PC-9 (cell line): ENCODE measurements around the gene SMTNL2. TPM values are rescaled to one million over a fixed set of nuclear protein-coding genes. Genes with fewer than 3 reads are reported as not detected.

ENCODE experiments used
- BruUV-seq: library from RNA; stranded (reverse); fragments of 400-500 nt; replicated peaks from 2 replicates; lab custom pipeline; 2021; lab: Mats Ljungman, UMichigan
- CTCF ChIA-PET: fragments of 300-600 bp; sonication (Branson Sonifier 250); formaldehyde crosslinking; loops from one replicate; lab custom pipeline; 2022; ENCODE audit warnings: antibody characterized with exemption; lab: Charles Lee
- POLR2A ChIA-PET: fragments of 300-600 bp; sonication (Branson Sonifier 250); formaldehyde crosslinking; loops from one replicate; lab custom pipeline; 2022; ENCODE audit warnings: antibody characterized with exemption; ENCODE audit not compliant: unreplicated experiment; lab: Charles Lee
- DNase-seq, 2 experiments: peaks; one replicate each; pipeline versions ENCODE4 v3.0.0 to v3.0.0-alpha.2; 2015 to 2022; ENCODE audit warnings: mixed read lengths in 1 of 2
- H2AFZ ChIP-seq: fragments of 200-600 bp; sonication (generic); 2 replicates; pipeline ENCODE4 v1.8.1; 2017; ENCODE audit warnings: antibody characterized with exemption
- H3F3A ChIP-seq: fragments of 200-600 bp; sonication (generic); 2 replicates; pipeline ENCODE4 v1.8.1; 2017; ENCODE audit warnings: antibody characterized with exemption, mild to moderate bottlenecking, low read depth; ENCODE audit not compliant: insufficient read depth
- H3K27ac ChIP-seq: fragments of 200-600 bp; sonication (generic); 2 replicates; pipeline ENCODE4 v1.6.1; 2016; ENCODE audit warnings: mixed run types
- H3K27me3 ChIP-seq: fragments of 200-600 bp; sonication (generic); 2 replicates; pipeline ENCODE4 v1.6.1; 2016; ENCODE audit warnings: low read depth, mixed run types; ENCODE audit not compliant: insufficient read depth
- H3K36me3 ChIP-seq: fragments of 200-600 bp; sonication (generic); 2 replicates; pipeline ENCODE4 v1.6.1; 2016; ENCODE audit warnings: low read depth, mixed run types
- H3K4me1 ChIP-seq: fragments of 200-600 bp; sonication (generic); replicated peaks from 2 replicates; pipeline ENCODE4 v1.6.1; 2016; ENCODE audit warnings: mixed run types; ENCODE audit not compliant: insufficient read depth
- H3K4me2 ChIP-seq: fragments of 200-600 bp; sonication (generic); 2 replicates; pipeline ENCODE4 v1.6.1; 2017; ENCODE audit warnings: mixed run types
- H3K4me3 ChIP-seq: fragments of 200-600 bp; sonication (generic); 2 replicates; pipeline ENCODE4 v1.6.1; 2016; ENCODE audit warnings: mixed run types
- H3K79me2 ChIP-seq: fragments of 200-600 bp; sonication (generic); 2 replicates; pipeline ENCODE4 v1.6.1; 2017; ENCODE audit warnings: low read depth, mixed run types
- H3K9me2 ChIP-seq: fragments of 200-600 bp; sonication (generic); 2 replicates; pipeline ENCODE4 v1.8.1; 2017; ENCODE audit warnings: mild to moderate bottlenecking; ENCODE audit not compliant: insufficient read depth
- H3K9me3 ChIP-seq: fragments of 200-600 bp; sonication (generic); 2 replicates; pipeline ENCODE4 v1.8.1; 2016; ENCODE audit warnings: low read depth; ENCODE audit not compliant: insufficient read depth
- H4K20me1 ChIP-seq: fragments of 200-600 bp; sonication (generic); 2 replicates; pipeline ENCODE4 v1.8.1; 2017; ENCODE audit not compliant: insufficient read depth
- EZH2 ChIP-seq: fragments of 200-600 bp; sonication (generic); IDR thresholded peaks from 2 replicates; pipeline ENCODE4 v1.8.0; 2017; ENCODE audit warnings: antibody characterized with exemption, low read depth
- intact Hi-C: fragments of 100-400 bp; cut with micrococcal nuclease; formaldehyde crosslinking; loops from one replicate; pipeline ENCODE4 v1.10.0; 2022; ENCODE audit not compliant: unreplicated experiment
- total RNA-seq: library from RNA; stranded (reverse); gene quantifications from 2 replicates; pipeline ENCODE4 v1.2.3, GENCODE V29; 2021
- TF ChIP-seq, protein P1 (sequence below): fragments of 200-600 bp; sonication (generic); conservative IDR thresholded peaks from 2 replicates; pipeline ENCODE4 v1.6.1; 2017; ENCODE audit warnings: mixed run types, antibody characterized with exemption, mild to moderate bottlenecking, moderate library complexity

The SMTNL2 gene
- total RNA-seq, 1 experiment from 2014 or later = not detected

DNA sequence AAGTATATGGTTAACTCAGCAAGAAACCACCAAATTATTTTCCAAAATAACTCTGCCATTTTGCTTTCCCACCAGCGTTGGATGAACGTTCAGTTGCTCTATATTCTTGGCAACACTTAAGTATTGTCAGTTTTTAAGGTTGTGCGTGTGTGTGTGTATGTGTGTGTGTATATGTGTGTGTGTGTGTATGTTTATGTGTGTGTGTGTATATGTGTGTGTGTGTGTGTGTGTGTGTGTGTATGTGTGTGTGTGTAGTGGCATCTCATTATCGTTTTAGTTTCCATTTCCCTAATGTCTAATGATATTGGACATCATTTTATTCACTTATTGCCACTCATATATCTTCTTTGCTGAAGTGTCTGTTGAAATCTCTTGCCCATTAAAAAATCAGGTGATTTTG lies 11.2 kb upstream of the SMTNL2 start:
- TF ChIP-seq EZH2 = no peak
- CTCF ChIA-PET = interaction anchor here (0.5 kb wide), 1 partner anchor 52 kb away, joined by 4 read pairs; no protein-coding TSS in a partner anchor
- Histone ChIP-seq H3K4me3 (no peak overlapping the region), H3K36me3 (no peaks in the 10 kb centered on the region), H3K4me1 (no peaks in the 10 kb centered on the region), H3F3A (no peaks in the 10 kb centered on the region), H3K27ac (no peak overlapping the region), H3K4me2 (no peak overlapping the region), H4K20me1 (no peaks in the 10 kb centered on the region), H3K27me3 (no peaks in the 10 kb centered on the region), H3K79me2 (no peaks in the 10 kb centered on the region), H2AFZ (no peak overlapping the region), H3K9me2 (no peaks in the 10 kb centered on the region), H3K9me3 (no peaks in the 10 kb centered on the region)
- no TSS peak for BruUV-seq
- POLR2A ChIA-PET = no interaction called here
- intact Hi-C loops = no loop called here
- DNase-seq = no peak

DNA sequence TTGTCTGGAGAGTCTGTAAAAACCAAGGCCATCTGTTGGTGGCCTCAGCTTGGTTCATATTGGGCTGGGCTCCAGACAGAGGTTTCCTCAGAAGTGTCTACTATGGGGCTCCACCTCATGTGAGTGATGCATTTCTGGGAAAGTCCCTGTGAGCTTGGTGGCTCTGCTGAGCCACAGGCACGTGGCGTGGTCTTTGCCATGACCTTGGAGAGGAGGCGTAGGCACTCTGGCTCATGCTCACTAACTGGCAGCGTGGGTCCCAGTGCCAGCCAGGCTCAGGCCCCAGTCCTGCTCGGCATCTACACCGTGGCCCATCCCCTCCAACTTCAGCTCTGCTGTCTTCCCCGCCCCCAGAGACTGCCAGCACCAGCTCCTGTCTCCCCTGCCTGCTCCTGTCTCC lies 10.7 kb upstream of the SMTNL2 start:
- TF ChIP-seq EZH2 = no peak
- TF ChIP-seq, protein P1, sequence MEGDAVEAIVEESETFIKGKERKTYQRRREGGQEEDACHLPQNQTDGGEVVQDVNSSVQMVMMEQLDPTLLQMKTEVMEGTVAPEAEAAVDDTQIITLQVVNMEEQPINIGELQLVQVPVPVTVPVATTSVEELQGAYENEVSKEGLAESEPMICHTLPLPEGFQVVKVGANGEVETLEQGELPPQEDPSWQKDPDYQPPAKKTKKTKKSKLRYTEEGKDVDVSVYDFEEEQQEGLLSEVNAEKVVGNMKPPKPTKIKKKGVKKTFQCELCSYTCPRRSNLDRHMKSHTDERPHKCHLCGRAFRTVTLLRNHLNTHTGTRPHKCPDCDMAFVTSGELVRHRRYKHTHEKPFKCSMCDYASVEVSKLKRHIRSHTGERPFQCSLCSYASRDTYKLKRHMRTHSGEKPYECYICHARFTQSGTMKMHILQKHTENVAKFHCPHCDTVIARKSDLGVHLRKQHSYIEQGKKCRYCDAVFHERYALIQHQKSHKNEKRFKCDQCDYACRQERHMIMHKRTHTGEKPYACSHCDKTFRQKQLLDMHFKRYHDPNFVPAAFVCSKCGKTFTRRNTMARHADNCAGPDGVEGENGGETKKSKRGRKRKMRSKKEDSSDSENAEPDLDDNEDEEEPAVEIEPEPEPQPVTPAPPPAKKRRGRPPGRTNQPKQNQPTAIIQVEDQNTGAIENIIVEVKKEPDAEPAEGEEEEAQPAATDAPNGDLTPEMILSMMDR = no peak
- H3K36me3 ChIP-seq = no peaks in the 10 kb centered on the region
- H3K9me3 ChIP-seq = no peaks in the 10 kb centered on the region
- CTCF ChIA-PET = interaction anchor here (0.5 kb wide), 1 partner anchor 52 kb away, joined by 4 read pairs; no protein-coding TSS in a partner anchor
- H3K27ac ChIP-seq = no peak overlapping the region
- no peaks in the 10 kb centered on the region for H3K4me1 ChIP-seq
- intact Hi-C loops = no loop called here
- H3K27me3 ChIP-seq = no peaks in the 10 kb centered on the region
- no peak overlapping the region for H2AFZ ChIP-seq
- H3K9me2 ChIP-seq = no peaks in the 10 kb centered on the region
- H3K4me2 ChIP-seq = no peak overlapping the region
- no peak for DNase-seq
- H3F3A ChIP-seq = no peaks in the 10 kb centered on the region
- BruUV-seq = no TSS peak
- H3K4me3 ChIP-seq = no peak overlapping the region
- H3K79me2 ChIP-seq = no peaks in the 10 kb centered on the region
- no peaks in the 10 kb centered on the region for H4K20me1 ChIP-seq
- POLR2A ChIA-PET = interaction anchor here (0.6 kb wide), 1 partner anchor 21 kb away, joined by 4 read pairs; no protein-coding TSS in a partner anchor

DNA sequence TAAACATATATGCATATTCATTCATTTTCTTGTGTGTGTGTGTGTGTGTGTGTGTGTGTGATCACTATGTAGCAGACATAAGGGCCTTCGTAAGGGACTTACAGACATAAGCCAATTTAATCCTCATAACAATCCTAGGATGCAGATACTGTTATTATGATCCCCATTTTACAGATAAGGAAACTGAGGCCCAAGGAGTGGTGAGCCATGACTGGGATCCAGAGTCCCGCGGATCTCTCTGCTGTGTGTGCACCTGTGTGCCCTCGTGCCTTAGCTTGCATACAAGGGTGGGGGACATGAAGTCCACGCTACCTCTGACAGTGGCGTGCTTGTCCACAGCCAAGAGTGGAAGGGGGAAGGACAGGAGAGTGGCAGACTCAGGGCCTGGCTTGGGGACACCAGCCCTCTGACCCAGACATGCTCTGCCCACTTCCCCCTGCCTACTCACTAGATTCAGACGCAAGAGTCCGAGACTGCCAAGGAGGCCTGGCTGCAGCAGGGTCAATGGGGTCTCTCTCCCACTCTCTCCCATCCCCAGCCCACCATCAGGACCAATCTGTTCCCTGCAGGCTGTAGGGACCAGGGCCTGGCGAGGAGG lies 9.8 kb upstream of the SMTNL2 start:
- no peaks in the 10 kb centered on the region for H3K9me3 ChIP-seq
- H2AFZ ChIP-seq = no peak overlapping the region
- TF ChIP-seq, protein P1 = no peak
- TF ChIP-seq EZH2 = no peak
- H3K79me2 ChIP-seq = no peaks in the 10 kb centered on the region
- H3K27me3 ChIP-seq = no peaks in the 10 kb centered on the region
- H3K4me2 ChIP-seq = no peak overlapping the region
- H4K20me1 ChIP-seq = no peaks in the 10 kb centered on the region
- no peak for DNase-seq
- no peak overlapping the region for H3K4me3 ChIP-seq
- ChIA-PET POLR2A (interaction anchor here (0.6 kb wide), 1 partner anchor 20 kb away, joined by 4 read pairs; no protein-coding TSS in a partner anchor), CTCF (interaction anchor here (0.9 kb wide), 1 partner anchor 26 kb away, joined by 6 read pairs; no protein-coding TSS in a partner anchor)
- no peaks in the 10 kb centered on the region for H3K9me2 ChIP-seq
- intact Hi-C loops = no loop called here
- H3K27ac ChIP-seq = no peak overlapping the region
- H3F3A ChIP-seq = no peaks in the 10 kb centered on the region
- H3K36me3 ChIP-seq = no peaks in the 10 kb centered on the region
- H3K4me1 ChIP-seq = no peaks in the 10 kb centered on the region
- BruUV-seq = no TSS peak
